Frontal cortex (tissue), 4 donors: ENCODE measurements around the gene MSANTD3. TPM values are rescaled to one million over a fixed set of nuclear protein-coding genes. Genes with fewer than 3 reads are reported as not detected.
A peak's percentile ranks its signal among the peaks of the same experiment; 100 is the strongest.
"Not testable (repeated sequence)": the region's sequence is repeated elsewhere in the genome, so short reads cannot be mapped to it uniquely, and the experiment has no call there.

Experiments used
- DNase-seq, 2 donors: peaks; one replicate each; pipeline ENCODE4 v3.0.0; 2012; ENCODE audit warnings: low spot score in 2 of 2
- FAIRE-seq: peaks from 2 replicates; lab custom pipeline; 2012; peaks lifted over from hg19 to GRCh38; lab: Jason Lieb, UNC
- total RNA-seq: library from RNA; depleted of rRNA; stranded (reverse); fragments of >200 nt; gene quantifications from one replicate; pipeline ENCODE4 v1.2.3, GENCODE V29; 2014
- donor health status: control.
- donor health status: control.
- donor health status: control.

MSANTD3 gene
- total RNA-seq, 1 donor from 2014 or later = 75.4 TPM

- peak in 1 of 2 donors; percentile 60 for DNase-seq
- FAIRE-seq = no peak
These were observed 672 bp downstream of the MSANTD3 start for GRCh38 chr9:100427366-100428263.

GRCh38 chr9:100428871-100429654 lies 2.1 kb downstream of the MSANTD3 start:
- DNase-seq = peak; percentile 25 to 33
- no peak for FAIRE-seq

DNA sequence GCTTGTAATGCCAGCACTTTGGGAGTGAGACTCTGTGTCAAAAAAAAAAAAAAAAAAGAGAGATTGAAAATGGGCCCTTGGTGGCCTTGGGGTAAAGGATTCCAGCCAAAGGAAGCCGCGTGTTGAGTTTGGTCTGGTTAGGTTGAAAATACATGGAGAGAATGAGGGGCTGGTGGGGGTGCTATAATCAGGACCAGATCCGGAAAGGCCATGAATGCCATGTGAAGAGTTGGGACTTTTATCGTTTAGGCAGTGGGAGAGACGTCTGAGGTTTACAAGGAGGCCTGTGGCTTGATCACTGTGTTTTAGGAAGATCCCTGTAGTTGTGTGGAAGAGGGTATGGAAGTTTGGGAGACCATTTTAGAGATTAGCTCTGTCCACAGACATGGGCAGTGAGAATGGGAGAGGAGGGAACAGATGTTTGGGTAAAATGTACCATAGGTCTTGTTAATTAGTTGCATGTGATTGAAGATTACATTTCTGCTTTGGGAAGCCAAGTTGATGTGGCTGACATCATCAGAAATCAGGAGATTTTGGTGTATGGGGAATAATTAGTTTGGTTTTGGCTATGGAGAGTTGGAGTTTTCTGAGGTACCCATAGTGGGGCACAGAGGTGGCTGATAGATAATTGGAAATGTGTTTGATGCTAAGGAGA lies 3.5 kb downstream of the MSANTD3 start:
- no peak for FAIRE-seq
- DNase-seq = no peak

DNA sequence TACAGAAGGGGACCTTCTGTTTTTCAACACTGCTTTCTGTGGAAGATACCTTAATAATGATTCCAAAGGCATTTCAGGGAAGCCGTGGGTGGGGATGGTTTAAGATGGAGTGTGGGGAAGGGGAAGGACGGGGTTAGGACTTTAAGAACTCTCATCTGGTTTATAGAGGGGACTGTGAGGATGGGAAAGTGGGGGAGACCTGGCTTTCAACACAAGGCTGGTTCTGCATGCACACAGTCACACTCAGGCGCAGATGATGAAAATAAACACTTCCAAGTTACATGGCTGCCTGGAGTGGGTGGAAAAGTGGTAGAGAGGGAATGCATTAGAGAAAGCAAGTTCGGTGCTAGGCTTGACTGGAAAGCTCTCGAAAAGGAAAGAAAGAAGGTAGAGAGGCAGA lies 4.9 kb downstream of the MSANTD3 start:
- no peak for FAIRE-seq
- DNase-seq = no peak

- no peak for DNase-seq
- FAIRE-seq = no peak
These were observed 5.8 kb downstream of the MSANTD3 start for GRCh38 chr9:100432736-100433135.

GRCh38 chr9:100436571-100436970 lies 9.6 kb downstream of the MSANTD3 start:
- no peak for FAIRE-seq
- no peak for DNase-seq

GRCh38 chr9:100437860-100438805 lies 11.2 kb downstream of the MSANTD3 start:
- DNase-seq (peak; percentile 30 to 39), FAIRE-seq (peak; percentile 31)

GRCh38 chr9:100440071-100440470 lies 13.1 kb downstream of the MSANTD3 start:
- no peak for FAIRE-seq
- no peak for DNase-seq

- not testable (repeated sequence) for DNase-seq, FAIRE-seq
These were observed 13.5 kb downstream of the MSANTD3 start for GRCh38 chr9:100440487-100440886.

- DNase-seq = no peak
- FAIRE-seq = no peak
These were observed 15.0 kb downstream of the MSANTD3 start for GRCh38 chr9:100441911-100442361.

DNA sequence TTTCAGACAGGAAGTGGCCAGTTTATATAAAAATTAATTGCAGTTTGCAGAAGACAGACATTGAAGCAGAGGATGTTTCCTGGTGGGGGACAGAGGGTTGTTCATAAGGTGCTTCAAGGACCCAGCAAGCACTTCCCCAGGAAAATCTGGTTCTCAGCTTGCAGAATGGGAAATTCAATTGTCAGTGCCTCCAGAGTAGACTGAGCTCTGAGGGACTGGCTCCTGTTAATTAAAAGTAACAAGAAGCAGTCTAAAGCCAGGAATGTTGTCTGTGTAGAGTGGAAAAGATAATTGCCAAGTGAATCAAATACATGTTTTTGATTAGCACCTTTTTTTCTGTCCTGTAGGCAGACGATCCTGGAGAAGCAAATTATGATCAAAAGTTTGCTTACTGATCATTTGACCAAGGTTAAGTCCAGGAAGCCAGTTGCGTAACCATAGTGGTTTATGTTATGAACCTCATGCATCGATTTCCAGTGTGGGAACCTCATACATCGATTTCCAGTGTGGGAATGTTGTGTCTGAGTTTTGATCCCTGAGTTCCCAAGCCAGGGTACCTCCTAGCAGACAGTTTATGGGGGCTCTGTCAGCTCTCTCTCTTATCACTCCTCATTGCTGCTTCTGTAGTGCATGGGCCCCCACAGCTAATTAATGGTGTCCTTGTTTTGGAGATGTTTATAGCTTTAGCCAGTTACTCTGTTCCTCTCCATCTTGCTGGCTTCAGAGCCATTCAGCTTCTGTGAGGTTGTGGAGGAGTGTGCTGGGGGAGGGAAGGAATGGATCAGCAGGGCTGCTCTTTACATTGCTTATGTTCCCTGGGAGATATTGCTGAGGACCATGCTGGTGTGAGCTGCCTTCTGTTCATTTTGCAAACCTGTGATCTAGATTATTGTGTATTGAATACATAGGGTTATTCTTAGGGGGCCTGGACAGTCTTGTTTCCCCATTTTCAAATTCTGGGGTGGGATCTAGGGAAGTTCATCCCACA lies 17.1 kb downstream of the MSANTD3 start:
- DNase-seq (no peak), FAIRE-seq (no peak)

- DNase-seq = no peak
These were observed 18.4 kb downstream of the MSANTD3 start for GRCh38 chr9:100445161-100445902.

GRCh38 chr9:100445903-100446549 lies 19.1 kb downstream of the MSANTD3 start:
- FAIRE-seq (no peak), DNase-seq (no peak)

More at GRCh38 chr9:100445161-100445902, 18.4 kb downstream of the MSANTD3 start:
- peak; percentile 30 for FAIRE-seq

DNA sequence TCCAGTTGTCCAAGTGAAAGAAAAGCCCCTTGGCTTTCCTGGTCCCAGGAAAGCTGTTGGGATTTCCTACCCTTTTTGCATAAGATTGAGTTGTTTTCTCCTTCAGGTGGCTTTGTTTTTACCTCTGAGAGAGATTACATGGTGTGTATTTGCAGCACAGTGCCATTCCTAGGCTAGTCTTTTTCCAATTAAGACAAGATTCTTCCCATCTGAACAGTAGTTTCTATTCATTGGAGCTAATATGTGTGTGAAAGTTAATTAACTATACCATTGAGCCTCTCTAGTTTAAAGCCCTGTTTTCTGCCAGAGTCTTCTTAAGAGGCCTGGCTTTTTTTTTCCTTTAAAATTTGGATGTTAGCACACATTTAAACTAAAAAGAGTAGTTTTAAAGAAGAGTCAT lies 20.1 kb downstream of the MSANTD3 start:
- FAIRE-seq (no peak), DNase-seq (no peak)

- FAIRE-seq = no peak
- DNase-seq = no peak
These were observed 21.3 kb downstream of the MSANTD3 start for GRCh38 chr9:100448266-100448665.

DNA sequence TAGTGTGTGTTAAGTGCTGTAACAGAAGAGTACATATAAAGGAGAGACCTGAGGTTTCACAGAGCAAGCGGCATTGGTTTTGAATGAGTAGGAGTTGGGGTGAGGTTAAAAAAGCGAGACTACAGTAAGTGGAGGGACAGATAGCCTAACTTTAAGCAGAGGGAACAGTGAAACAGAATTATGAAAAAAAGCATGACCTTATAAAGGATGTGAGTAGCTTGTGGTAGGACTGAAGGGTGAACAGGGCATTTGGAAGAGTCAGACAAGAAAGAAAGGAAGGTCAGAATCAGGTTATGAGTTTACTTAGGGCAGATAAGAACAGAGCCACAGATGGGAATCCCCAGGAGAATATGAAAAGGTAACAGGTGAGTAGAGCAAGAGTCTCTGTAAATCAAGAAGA lies 22.5 kb downstream of the MSANTD3 start:
- no peak for FAIRE-seq
- no peak for DNase-seq

- FAIRE-seq (no peak), DNase-seq (no peak)
These were observed 26.0 kb downstream of the MSANTD3 start for GRCh38 chr9:100452894-100453293.
